ENCODE measurements around the gene RNF17.

The RNF17 gene

GRCh38 chr13:24744247-24744646, 19.7 kb upstream of the RNF17 start:
- TF ChIP-seq TCF12 (IDR thresholded peaks at IDR 0.05; ENCODE audit: low read depth) (no peak), YY1 (IDR thresholded peaks at IDR 0.05; ENCODE audit: low read depth) (no peak), FOXM1 (IDR thresholded peaks at IDR 0.05; ENCODE audit: borderline replicate concordance, low read depth) (no peak), MAX (IDR thresholded peaks at IDR 0.05) (no peak), USF1 (IDR thresholded peaks at IDR 0.05) (no peak), ZBTB7A (IDR thresholded peaks at IDR 0.05; ENCODE audit: low read depth) (no peak), TAF1 (IDR thresholded peaks at IDR 0.05; ENCODE audit: low read depth) (no peak), CREB1 (IDR thresholded peaks at IDR 0.05; ENCODE audit: low read depth) (no peak), NFIC (IDR thresholded peaks at IDR 0.05) (no peak), EP300 (IDR thresholded peaks at IDR 0.05; ENCODE audit: borderline replicate concordance) (no peak), RAD21 (IDR thresholded peaks at IDR 0.05; ENCODE audit: low read depth) (no peak), REST (IDR thresholded peaks at IDR 0.05; ENCODE audit: low read depth) (no peak), EGR1 (IDR thresholded peaks at IDR 0.05) (no peak), CEBPB (IDR thresholded peaks at IDR 0.05) (no peak), TEAD4 (IDR thresholded peaks at IDR 0.05) (no peak)

GRCh38 chr13:24745516-24745860, 18.5 kb upstream of the RNF17 start:
- TF ChIP-seq REST (IDR thresholded peaks at IDR 0.05; ENCODE audit: low read depth) (no peak), TEAD4 (IDR thresholded peaks at IDR 0.05) (no peak), RAD21 (IDR thresholded peaks at IDR 0.05; ENCODE audit: low read depth) (no peak), FOXM1 (IDR thresholded peaks at IDR 0.05; ENCODE audit: borderline replicate concordance, low read depth) (no peak), EP300 (IDR thresholded peaks at IDR 0.05; ENCODE audit: borderline replicate concordance) (no peak), NFIC (IDR thresholded peaks at IDR 0.05) (no peak), TCF12 (IDR thresholded peaks at IDR 0.05; ENCODE audit: low read depth) (no peak), MAX (IDR thresholded peaks at IDR 0.05) (no peak)

- no peak for TF ChIP-seq RAD21 (IDR thresholded peaks at IDR 0.05; ENCODE audit: low read depth)
- TF ChIP-seq EGR1 (IDR thresholded peaks at IDR 0.05) = no peak
- no peak for TF ChIP-seq CREB1 (IDR thresholded peaks at IDR 0.05; ENCODE audit: low read depth)
- no peak for TF ChIP-seq TCF12 (IDR thresholded peaks at IDR 0.05; ENCODE audit: low read depth)
Observed at GRCh38 chr13:24745861-24746617, 17.9 kb upstream of the RNF17 start.

- no peak for TF ChIP-seq TAF1 (IDR thresholded peaks at IDR 0.05; ENCODE audit: low read depth)
- no peak for TF ChIP-seq REST (IDR thresholded peaks at IDR 0.05; ENCODE audit: low read depth)
- TF ChIP-seq FOXM1 (IDR thresholded peaks at IDR 0.05; ENCODE audit: borderline replicate concordance, low read depth) = no peak
- TF ChIP-seq MAX (IDR thresholded peaks at IDR 0.05) = no peak
- TF ChIP-seq ZBTB7A (IDR thresholded peaks at IDR 0.05; ENCODE audit: low read depth) = no peak
Observed at GRCh38 chr13:24746618-24747247, 17.2 kb upstream of the RNF17 start.

Data from Ishikawa (cell line).